Gastroesophageal sphincter (tissue), 4 donors: Measurements from ENCODE around the gene WEE1. TPM values are rescaled to one million over a fixed set of nuclear protein-coding genes. Genes with fewer than 3 reads are reported as not detected.
"Not testable (repeated sequence)": the region's sequence is repeated elsewhere in the genome, so short reads cannot be mapped to it uniquely, and the experiment has no call there.

Experiments
- ATAC-seq: fragments of 150-250 bp; one replicate; pipeline ENCODE4 v1.9.1; 2016; ENCODE audit warnings: mild to moderate bottlenecking, moderate library complexity
- H3K27ac ChIP-seq, 4 donors: fragments of 200-600 bp; sonication (generic) in 3 of 4; 1 replicate in 3 of 4; 2 replicates in 1 of 4; pipeline ENCODE4 v1.5.1; 2016 to 2019
- H3K27me3 ChIP-seq: fragments of 200-600 bp; sonication (generic); one replicate; pipeline ENCODE4 v1.5.1; 2019
- H3K36me3 ChIP-seq, 2 donors: fragments of 200-600 bp; sonication (generic); one replicate each; pipeline ENCODE4 v1.5.1; 2019; ENCODE audit warnings: control low read depth in 1 of 2
- H3K4me1 ChIP-seq, 3 donors: fragments of 200-600 bp; sonication (generic); 1 replicate in 2 of 3; 2 replicates in 1 of 3; pipeline ENCODE4 v1.5.1; 2016 to 2019; ENCODE audit warnings: control low read depth in 2 of 3
- H3K4me3 ChIP-seq, 2 donors: fragments of 200-600 bp; sonication (generic); one replicate each; pipeline ENCODE4 v1.5.1; 2019; ENCODE audit warnings: mild to moderate bottlenecking in 1 of 2, moderate library complexity in 1 of 2
- H3K9me3 ChIP-seq, 3 donors: fragments of 200-600 bp; sonication (generic); one replicate each; pipeline ENCODE4 v1.5.1; 2017 to 2019; ENCODE audit warnings: control low read depth in 2 of 3
- CTCF ChIP-seq, 4 experiments: fragments of 200-600 bp in 2 of 4; fragments of 450-650 bp in 2 of 4; sonication (generic) in 1 of 4; IDR thresholded peaks; one replicate each; pipeline ENCODE4 v1.5.1; 2017 to 2019; ENCODE audit warnings: antibody characterized with exemption in 4 of 4, mild to moderate bottlenecking in 2 of 4, moderate library complexity in 2 of 4
- EP300 ChIP-seq: sonication (generic); formaldehyde crosslinking; IDR thresholded peaks from one replicate; pipeline ENCODE4 v1.6.1; 2017; ENCODE audit warnings: antibody characterized with exemption, mild to moderate bottlenecking
- POLR2A ChIP-seq, 2 donors: fragments of 450-650 bp; IDR thresholded peaks; one replicate each; pipeline ENCODE4 v1.6.1; 2017; ENCODE audit warnings: antibody characterized with exemption in 2 of 2, mild to moderate bottlenecking in 2 of 2, moderate library complexity in 1 of 2
- POLR2AphosphoS5 ChIP-seq: sonication (generic); formaldehyde crosslinking; IDR thresholded peaks from one replicate; pipeline ENCODE4 v1.6.1; 2017; ENCODE audit warnings: antibody characterized with exemption
- WGBS, 2 donors: methylation state at CpG; one replicate each; pipeline ENCODE4 v1.1.5; 2018; ENCODE audit warnings: low coverage in 1 of 2; 5-methylcytosine and 5-hydroxymethylcytosine counted together
- total RNA-seq, 4 donors: library from RNA; depleted of rRNA; stranded (reverse); fragments of >200 nt; gene quantifications; one replicate each; pipeline ENCODE4 v1.1.0, GENCODE V29; 2016

Gene WEE1
- total RNA-seq, 4 donors from 2014 or later = 42.5 to 65.3 (median 51.3) TPM

GRCh38 chr11:9601037-9601875, 27.8 kb downstream of the WEE1 start:
- no peak overlapping the region for H3K27ac ChIP-seq
- no peaks in the 10 kb centered on the region for H3K36me3 ChIP-seq
- no peak overlapping the region for H3K4me3 ChIP-seq
- TF ChIP-seq CTCF (IDR thresholded peaks at IDR 0.05) (no peak), EP300 (no peak), POLR2AphosphoS5 (no peak), POLR2A (IDR thresholded peaks at IDR 0.05) (no peak)
- no peaks in the 10 kb centered on the region for H3K9me3 ChIP-seq
- H3K27me3 ChIP-seq = no peaks in the 10 kb centered on the region
- ATAC-seq = no peak
- no peaks in the 10 kb centered on the region for H3K4me1 ChIP-seq
- WGBS, 2 donors = 43 to 63% methylated on average over 3 to 5 of the region's 7 CpGs

GRCh38 chr11:9601876-9602199, 28.4 kb downstream of the WEE1 start:
- Histone ChIP-seq H3K27me3 (no peaks in the 10 kb centered on the region), H3K4me3 (no peak overlapping the region), H3K36me3 (no peaks in the 10 kb centered on the region), H3K27ac (no peak overlapping the region), H3K4me1 (no peaks in the 10 kb centered on the region), H3K9me3 (no peaks in the 10 kb centered on the region)
- ATAC-seq = no peak
- 76% methylated on average over 3 of the region's 5 CpGs; no CpG with 5 or more reads in 1 of the 2 donors for WGBS, 2 donors
- TF ChIP-seq POLR2AphosphoS5 = no peak
- TF ChIP-seq CTCF (IDR thresholded peaks at IDR 0.05) = no peak

GRCh38 chr11:9603214-9603613, 29.7 kb downstream of the WEE1 start:
- not testable (repeated sequence) for H3K9me3 ChIP-seq, H3K4me3 ChIP-seq, ATAC-seq, H3K36me3 ChIP-seq, H3K27me3 ChIP-seq, H3K27ac ChIP-seq, H3K4me1 ChIP-seq
- 96 to 98% methylated on average over 13 to 14 of the region's 14 CpGs for WGBS, 2 donors

GRCh38 chr11:9604134-9604533, 30.7 kb downstream of the WEE1 start:
- no peak for ATAC-seq
- H3K36me3 ChIP-seq = no peaks in the 10 kb centered on the region
- no peaks in the 10 kb centered on the region for H3K4me1 ChIP-seq
- H3K4me3 ChIP-seq = no peak overlapping the region
- TF ChIP-seq EP300 = no peak
- TF ChIP-seq CTCF (IDR thresholded peaks at IDR 0.05) = no peak
- TF ChIP-seq POLR2A (IDR thresholded peaks at IDR 0.05) = no peak
- TF ChIP-seq POLR2AphosphoS5 = no peak
- WGBS, 2 donors = 75 to 95% methylated on average over 4 to 6 of the region's 6 CpGs
- no peaks in the 10 kb centered on the region for H3K27me3 ChIP-seq
- no peak overlapping the region for H3K27ac ChIP-seq
- no peaks in the 10 kb centered on the region for H3K9me3 ChIP-seq

GRCh38 chr11:9605742-9606141, 32.3 kb downstream of the WEE1 start:
- no peak overlapping the region for H3K4me3 ChIP-seq
- H3K27ac ChIP-seq = no peak overlapping the region
- TF ChIP-seq EP300 (no peak), POLR2AphosphoS5 (no peak), CTCF (IDR thresholded peaks at IDR 0.05) (no peak), POLR2A (IDR thresholded peaks at IDR 0.05) (no peak)
- no peak for ATAC-seq
- no peaks in the 10 kb centered on the region for H3K4me1 ChIP-seq
- no peaks in the 10 kb centered on the region for H3K9me3 ChIP-seq
- WGBS, 2 donors = 93 to 97% methylated on average over 5 of the region's 5 CpGs
- H3K36me3 ChIP-seq = no peaks in the 10 kb centered on the region
- no peaks in the 10 kb centered on the region for H3K27me3 ChIP-seq
